Measurements from ENCODE around the gene KIAA1671. TPM values are rescaled to one million over a fixed set of nuclear protein-coding genes. Genes with fewer than 3 reads are reported as not detected.

The KIAA1671 gene
- total RNA-seq, 1 donor from 2014 or later, result 40.7 TPM

GRCh38 chr22:25113316-25113721 lies 160.8 kb downstream of the KIAA1671 start:
- Histone ChIP-seq H3K9me3 (no peaks in the 10 kb centered on the region), H3K27ac (peak overlapping the region; percentile 87), H3K4me1 (peaks cover 56% of the 10 kb centered on the region), H3K4me3 (peak overlapping the region; percentile 65), H3K27me3 (ENCODE audit: low read depth) (peaks cover 2% of the 10 kb centered on the region), H3K36me3 (no peaks in the 10 kb centered on the region)
- TF ChIP-seq CTCF (IDR thresholded peaks at IDR 0.05), result no peak
- peak; percentile 64 for DNase-seq
- intact Hi-C loops (cut with DNase I), result no loop called here
- ATAC-seq, result peak; percentile 31 to 48

GRCh38 chr22:25114369-25115362 lies 162.2 kb downstream of the KIAA1671 start:
- H3K4me1 ChIP-seq, result peaks cover 62% of the 10 kb centered on the region
- intact Hi-C loops (cut with DNase I), result no loop called here
- DNase-seq (no peak), ATAC-seq (no peak)
- peak overlapping the region; percentile 65 for H3K4me3 ChIP-seq
- no peaks in the 10 kb centered on the region for H3K36me3 ChIP-seq
- TF ChIP-seq CTCF (IDR thresholded peaks at IDR 0.05), result no peak
- peaks cover 2% of the 10 kb centered on the region for H3K27me3 ChIP-seq (ENCODE audit: low read depth)
- H3K9me3 ChIP-seq, result no peaks in the 10 kb centered on the region
- H3K27ac ChIP-seq, result peak overlapping the region; percentile 87

- no peak for ATAC-seq
- intact Hi-C loops (cut with DNase I), result no loop called here
- H3K27ac ChIP-seq, result peak overlapping the region; percentile 77
These were observed 167.1 kb downstream of the KIAA1671 start for GRCh38 chr22:25119609-25120008.

GRCh38 chr22:25120093-25120561 lies 167.6 kb downstream of the KIAA1671 start:
- peak overlapping the region; percentile 77 for H3K27ac ChIP-seq
- no peaks in the 10 kb centered on the region for H3K9me3 ChIP-seq
- no peaks in the 10 kb centered on the region for H3K27me3 ChIP-seq (ENCODE audit: low read depth)
- H3K4me3 ChIP-seq, result no peak overlapping the region
- H3K4me1 ChIP-seq, result peaks cover 23% of the 10 kb centered on the region
- DNase-seq (peak; percentile 49), ATAC-seq (peak; percentile 61 to 73)
- TF ChIP-seq CTCF (IDR thresholded peaks at IDR 0.05), result no peak
- no peaks in the 10 kb centered on the region for H3K36me3 ChIP-seq
- intact Hi-C loops (cut with DNase I), result no loop called here

More at GRCh38 chr22:25119609-25120008, 167.1 kb downstream of the KIAA1671 start:
- Histone ChIP-seq H3K4me3 (no peak overlapping the region), H3K36me3 (no peaks in the 10 kb centered on the region), H3K27me3 (ENCODE audit: low read depth) (no peaks in the 10 kb centered on the region), H3K4me1 (peaks cover 28% of the 10 kb centered on the region), H3K9me3 (no peaks in the 10 kb centered on the region)
- no peak for DNase-seq
- TF ChIP-seq CTCF (IDR thresholded peaks at IDR 0.05), result no peak

- no peak overlapping the region for H3K4me3 ChIP-seq
- H3K4me1 ChIP-seq, result peaks cover 22% of the 10 kb centered on the region
- intact Hi-C loops (cut with DNase I), result no loop called here
- ATAC-seq (peak; percentile 72 to 84), DNase-seq (peak; percentile 72)
- H3K9me3 ChIP-seq, result no peaks in the 10 kb centered on the region
- H3K27me3 ChIP-seq (ENCODE audit: low read depth), result no peaks in the 10 kb centered on the region
- no peak for TF ChIP-seq CTCF (IDR thresholded peaks at IDR 0.05)
- H3K36me3 ChIP-seq, result no peaks in the 10 kb centered on the region
- peak overlapping the region; percentile 77 for H3K27ac ChIP-seq
These were observed 168.3 kb downstream of the KIAA1671 start for GRCh38 chr22:25120761-25121212.

Measured in lower lobe of right lung (tissue), 2 donors.